ENCODE results near the gene CADM2.

GRCh38 chr3:85572426-85572825, 613.6 kb downstream of the CADM2 start:
- TF ChIP-seq CTCF (IDR thresholded peaks at IDR 0.05) (no peak), POLR2A (IDR thresholded peaks at IDR 0.05) (no peak)
